Measurements from ENCODE around the gene KCNA1.

The KCNA1 gene

DNA sequence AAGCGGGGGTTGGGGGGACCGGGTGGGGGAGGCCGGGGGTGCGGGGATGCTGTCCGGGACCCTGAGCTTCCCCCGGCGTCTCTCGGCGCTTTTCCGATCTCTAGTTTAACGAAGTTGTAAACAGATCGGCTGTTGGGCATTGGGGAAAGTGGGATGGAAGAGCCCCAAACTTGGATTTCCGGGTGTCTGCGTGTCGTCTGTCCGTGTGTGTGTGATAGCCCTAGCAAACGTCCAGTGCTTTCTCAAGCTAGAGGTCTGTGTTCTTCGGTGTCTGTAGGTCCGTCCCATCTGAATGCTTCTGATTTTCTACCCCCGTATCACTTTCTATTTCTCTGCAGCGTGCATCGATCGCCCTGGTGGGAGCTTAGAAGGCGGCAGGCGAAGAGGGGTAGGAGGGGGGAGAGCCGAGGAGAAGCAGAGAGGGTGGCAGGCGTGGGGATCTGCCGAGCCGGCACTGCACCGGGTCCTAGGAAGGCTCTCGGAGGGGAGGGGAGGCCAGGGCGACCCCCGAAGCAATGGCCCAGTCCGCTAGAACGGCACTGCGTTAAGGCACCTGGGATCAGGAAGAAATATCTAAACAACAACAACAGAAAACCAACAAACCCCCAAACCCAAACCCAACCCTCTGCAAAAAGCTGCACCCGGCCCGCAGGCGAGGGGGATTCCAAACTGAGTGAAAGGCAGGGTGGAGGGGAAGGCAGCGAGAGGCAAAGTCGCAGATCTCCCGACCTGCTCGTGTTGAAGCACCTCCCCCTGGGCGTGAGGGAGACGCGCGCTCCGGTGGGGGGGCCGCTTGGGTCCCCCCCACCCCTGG lies 1.0 kb downstream of the KCNA1 start:
- DNase-seq (ENCODE audit: low spot score), result no peak

DNA sequence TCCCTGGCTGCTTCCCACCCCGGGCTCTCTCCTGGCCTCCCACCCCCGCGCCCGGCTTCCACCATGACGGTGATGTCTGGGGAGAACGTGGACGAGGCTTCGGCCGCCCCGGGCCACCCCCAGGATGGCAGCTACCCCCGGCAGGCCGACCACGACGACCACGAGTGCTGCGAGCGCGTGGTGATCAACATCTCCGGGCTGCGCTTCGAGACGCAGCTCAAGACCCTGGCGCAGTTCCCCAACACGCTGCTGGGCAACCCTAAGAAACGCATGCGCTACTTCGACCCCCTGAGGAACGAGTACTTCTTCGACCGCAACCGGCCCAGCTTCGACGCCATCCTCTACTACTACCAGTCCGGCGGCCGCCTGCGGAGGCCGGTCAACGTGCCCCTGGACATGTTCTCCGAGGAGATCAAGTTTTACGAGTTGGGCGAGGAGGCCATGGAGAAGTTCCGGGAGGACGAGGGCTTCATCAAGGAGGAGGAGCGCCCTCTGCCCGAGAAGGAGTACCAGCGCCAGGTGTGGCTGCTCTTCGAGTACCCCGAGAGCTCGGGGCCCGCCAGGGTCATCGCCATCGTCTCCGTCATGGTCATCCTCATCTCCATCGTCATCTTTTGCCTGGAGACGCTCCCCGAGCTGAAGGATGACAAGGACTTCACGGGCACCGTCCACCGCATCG lies 1.8 kb downstream of the KCNA1 start:
- DNase-seq (ENCODE audit: low spot score), result no peak

DNA sequence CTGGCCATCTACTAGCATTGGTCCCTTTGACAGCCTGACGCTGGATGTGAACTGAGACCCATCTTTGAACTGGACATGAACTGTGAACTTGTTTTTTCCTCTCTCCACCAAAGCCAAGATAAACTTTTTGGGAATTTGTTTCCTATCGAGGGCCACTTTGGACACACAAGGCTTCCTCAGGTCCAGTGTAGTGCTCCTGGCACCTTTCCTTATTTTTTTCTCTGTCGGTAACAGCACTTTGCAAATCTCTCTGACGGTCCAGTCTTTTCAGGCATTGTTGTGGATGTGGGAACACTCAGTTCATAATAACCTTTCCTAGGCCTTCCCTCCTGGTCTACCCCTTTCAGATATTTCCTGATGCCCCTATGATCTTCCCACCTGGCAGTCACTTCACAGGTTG lies 5.0 kb downstream of the KCNA1 start:
- no peak for DNase-seq (ENCODE audit: low spot score)

- DNase-seq (ENCODE audit: low spot score), result no peak
Measured at GRCh38 chr12:4915752-4916151, 6.0 kb downstream of the KCNA1 start.

DNA sequence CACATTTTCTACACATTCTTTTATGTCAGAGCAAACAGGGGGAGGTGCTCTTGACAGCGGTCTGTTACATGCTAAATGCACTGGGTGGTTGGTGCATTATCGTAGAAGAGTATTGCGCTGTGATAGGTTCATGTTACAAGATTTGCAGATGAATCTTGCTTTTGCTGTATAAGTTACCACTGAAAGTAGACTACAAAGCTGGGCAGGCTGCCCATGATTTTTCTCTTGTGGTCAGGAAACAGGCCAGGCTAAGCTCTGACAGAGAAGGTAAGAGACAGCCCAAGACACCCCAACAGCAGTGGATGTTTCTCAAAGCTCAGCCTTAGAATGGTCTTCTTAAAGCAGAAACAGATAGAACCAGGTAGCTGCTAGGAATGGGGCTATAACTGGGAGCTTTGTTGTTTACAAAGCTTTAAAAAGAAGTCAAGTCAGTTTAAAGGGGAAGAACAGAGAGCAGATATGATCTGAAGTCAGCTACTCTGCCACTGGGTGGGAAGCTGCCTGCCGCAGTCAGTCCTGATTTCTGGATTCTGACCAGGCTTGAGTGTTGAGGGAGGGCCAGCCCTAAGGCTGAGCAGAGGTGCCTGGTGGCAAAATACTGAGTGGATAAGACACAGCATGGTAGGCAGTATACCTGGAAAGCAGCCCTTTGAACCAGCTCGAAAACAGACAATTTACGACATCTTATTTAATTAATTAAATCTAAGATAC lies 9.4 kb downstream of the KCNA1 start:
- DNase-seq (ENCODE audit: low spot score), result no peak

DNA sequence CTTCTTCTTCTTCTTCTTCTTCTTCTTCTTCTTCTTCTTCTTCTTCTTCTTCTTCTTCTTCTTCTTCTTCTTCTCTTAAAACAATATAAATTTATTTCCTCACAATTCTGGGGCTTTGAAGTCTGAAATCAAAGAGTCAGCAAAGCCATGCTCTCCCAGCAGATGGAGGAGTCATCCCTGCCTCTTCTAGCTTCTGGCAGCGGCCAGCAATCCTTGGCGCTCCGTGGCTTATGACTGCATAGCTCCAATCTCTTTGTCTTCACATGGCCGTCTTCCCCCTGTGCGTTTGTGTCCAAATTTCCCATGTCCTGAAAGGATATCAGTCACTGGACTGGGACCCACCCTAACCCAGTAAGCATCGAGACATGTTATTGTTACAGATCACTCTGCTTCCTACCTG lies 22.9 kb downstream of the KCNA1 start:
- DNase-seq (ENCODE audit: low spot score), result no peak

DNA sequence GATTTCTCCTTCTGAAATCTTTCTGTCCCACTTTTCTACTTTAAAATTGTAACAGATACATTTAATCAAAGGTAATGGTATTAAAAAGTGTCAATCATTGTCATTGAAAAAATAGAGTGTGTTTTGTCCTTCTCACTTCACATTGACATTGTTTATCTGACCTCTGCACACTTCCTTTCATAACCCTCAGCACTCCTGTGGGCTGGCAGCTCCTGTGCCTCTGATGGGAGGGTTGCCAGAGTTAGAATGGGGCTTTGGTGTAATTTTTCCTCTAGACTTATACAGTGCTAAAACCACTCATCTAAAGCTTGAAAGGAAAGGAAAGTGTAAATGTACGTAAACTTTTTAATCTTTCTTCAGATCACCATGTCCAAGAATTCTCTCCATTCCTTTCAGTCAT lies 23.7 kb downstream of the KCNA1 start:
- DNase-seq (ENCODE audit: low spot score), result no peak

DNA sequence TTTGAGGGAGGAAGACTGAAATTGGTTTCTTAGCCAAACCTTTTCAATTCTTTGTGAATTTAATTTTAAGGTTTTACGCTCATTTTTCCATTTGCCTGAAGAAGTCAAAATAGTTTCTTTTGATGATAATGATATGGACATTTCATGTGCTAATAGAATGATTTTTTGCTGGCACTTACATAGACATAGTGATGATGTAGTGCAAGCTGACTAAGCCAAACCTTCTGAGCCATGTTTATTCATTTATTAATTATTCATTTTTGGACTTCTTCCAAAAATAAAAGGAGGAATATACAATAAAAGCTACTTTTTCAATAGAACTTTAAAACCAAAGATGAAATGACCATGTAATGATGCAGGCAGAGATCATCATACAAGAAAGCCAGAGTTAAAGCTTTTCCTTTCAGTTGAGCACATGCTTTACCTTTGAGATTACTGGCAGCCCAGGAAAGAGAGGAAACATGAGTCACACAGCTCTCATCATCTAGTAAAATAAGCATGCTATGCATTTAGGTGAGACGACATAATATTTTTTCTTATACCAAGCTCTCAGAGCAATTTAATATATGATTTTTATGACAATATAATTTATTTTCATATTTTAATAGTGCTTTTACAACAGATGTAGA lies 24.8 kb downstream of the KCNA1 start:
- DNase-seq (ENCODE audit: low spot score), result no peak

- no peak for DNase-seq (ENCODE audit: low spot score)
Measured at GRCh38 chr12:4938900-4939299, 29.2 kb downstream of the KCNA1 start.

DNA sequence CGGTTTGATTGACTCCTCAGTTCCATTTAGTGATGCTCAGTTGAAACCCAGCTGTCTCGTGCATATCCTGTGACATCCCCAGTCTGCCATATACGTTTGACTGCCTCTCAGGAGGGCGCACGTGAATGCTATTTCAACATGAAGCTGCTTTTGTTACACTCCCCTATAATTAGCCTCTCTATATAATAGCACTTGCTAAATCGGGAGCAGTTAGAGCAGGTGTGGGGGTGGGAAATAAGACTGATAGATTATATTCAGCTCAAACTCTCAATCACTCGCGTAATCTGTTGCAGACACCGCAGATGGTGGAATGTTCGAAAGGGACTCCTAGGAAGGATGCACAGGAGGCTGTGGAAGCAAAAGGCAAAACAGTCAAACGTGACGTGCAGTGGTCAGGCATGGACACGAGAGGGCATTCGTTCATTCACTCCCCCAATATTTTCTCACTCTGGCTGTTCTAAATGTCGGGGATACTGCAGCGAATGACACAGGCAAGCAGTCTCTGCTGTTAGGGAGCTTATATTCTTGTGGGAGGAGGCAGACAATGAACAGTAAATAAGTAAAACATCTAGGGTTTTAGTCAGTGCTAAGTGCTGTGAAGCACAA lies 29.8 kb downstream of the KCNA1 start:
- DNase-seq (ENCODE audit: low spot score), result no peak

GRCh38 chr12:4943067-4943937 lies 33.6 kb downstream of the KCNA1 start:
- DNase-seq (ENCODE audit: low spot score), result no peak

DNA sequence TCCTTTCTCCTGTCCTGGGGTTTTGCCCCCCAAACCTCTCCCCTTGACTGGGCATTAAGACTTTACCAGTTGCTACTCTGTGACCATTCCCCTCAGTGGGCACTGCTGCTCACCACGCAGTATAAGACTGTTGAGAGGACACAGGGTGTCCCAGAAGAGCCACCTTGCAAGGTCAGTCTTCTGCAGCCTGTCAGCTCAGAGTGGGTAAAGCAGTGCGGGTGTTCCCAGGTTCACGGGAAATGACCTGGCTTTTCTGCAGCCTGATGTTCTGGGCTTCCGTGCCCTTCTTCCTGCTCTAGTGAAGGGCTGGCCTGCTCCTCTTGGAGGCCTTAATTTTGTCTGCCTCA lies 34.2 kb downstream of the KCNA1 start:
- DNase-seq (ENCODE audit: low spot score), result no peak

- DNase-seq (ENCODE audit: low spot score), result no peak
Measured at GRCh38 chr12:4947253-4947652, 37.5 kb downstream of the KCNA1 start.

- DNase-seq (ENCODE audit: low spot score), result no peak
Measured at GRCh38 chr12:4951083-4951482, 41.4 kb downstream of the KCNA1 start.

DNA sequence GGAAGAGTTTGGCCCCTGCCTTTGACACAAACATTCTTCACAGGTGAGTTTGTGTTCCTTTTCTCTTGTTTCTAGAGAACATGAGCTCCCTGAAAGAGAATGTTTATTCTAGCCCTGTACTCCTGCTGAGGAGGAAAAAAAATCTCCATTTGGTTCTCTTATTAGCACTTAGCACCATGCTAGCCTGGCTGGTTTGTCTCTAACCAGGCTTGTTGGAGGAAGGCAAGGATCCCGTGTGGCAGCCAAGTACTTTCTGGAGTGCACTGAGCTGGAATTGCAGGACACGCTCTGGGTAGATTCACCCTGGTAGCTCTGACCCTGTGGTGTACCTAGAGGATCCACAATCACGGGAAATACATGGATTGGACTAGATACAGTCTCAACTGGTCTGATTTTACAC lies 41.9 kb downstream of the KCNA1 start:
- no peak for DNase-seq (ENCODE audit: low spot score)

DNA sequence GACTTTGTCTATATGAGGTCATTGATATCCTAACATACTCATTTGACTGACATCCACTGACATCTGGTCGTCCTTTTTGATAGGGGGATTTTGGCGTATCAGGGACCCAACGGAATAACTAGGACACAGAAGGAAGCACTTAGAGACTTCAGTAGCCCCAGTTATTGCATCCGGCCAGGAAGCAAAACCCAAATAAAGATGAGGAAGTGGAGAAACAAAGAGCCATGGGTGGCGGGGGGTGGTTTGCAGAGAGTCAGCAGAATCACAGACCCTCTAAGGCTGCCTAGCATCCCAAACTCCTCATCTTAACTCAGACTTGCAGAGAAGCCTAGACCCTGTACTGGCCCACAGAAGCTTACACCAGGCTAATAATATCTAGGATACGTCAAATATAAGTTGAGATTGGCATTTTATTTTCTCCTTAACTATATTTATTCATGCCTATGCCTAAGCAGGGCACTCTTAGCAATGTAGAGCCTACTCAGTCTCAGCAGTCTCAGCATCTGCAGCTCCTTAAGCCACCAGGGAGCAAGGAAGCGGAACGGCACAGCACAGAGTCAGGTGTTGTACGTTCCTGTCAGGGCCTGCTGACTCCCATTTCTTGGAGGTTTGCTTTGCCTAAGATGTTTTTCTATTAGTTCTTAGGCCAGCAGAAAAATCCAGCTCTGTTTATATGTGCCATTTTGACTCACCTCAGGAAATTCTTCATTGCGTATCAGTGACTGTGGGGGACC lies 45.1 kb downstream of the KCNA1 start:
- DNase-seq (ENCODE audit: low spot score), result no peak

DNA sequence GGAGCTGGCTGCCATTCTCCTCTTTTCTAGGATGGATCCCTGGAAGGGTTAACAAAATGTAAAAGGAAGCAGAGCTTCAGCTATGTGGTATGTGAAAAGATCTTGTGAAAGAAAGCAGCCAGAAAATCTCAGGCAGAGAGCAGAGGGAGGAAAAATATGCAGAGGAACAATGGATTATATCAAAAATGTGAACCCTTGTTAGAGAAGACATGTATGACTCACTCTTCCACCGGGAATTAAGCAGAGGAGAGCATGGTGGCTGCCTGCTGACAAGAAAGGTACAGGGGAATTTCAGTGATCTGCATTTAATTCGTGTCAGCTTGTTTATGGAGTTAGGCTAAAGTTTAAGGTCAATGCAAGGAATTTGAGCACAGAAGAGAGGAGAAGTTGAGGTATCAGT lies 46.3 kb downstream of the KCNA1 start:
- DNase-seq (ENCODE audit: low spot score), result no peak

DNA sequence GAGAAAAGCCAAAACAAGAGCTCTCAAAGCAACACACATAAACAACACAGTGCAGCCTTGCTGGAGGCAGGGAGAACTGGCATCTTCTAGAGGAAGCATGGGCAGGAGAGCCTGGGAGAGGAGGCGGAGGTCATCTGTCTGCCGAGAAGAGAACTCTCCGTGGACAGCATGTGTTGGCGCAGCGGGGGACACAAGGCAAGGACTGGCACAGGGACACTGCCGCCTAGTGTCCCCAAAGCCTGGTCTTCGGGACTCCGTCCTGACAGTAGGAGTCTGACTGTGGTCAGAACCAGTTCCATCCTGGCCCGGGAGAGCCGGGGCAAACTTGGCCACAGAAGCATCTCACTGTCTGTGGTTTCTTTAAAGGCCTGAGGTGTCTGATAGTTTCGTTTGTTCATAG lies 47.3 kb downstream of the KCNA1 start:
- no peak for DNase-seq (ENCODE audit: low spot score)

DNA sequence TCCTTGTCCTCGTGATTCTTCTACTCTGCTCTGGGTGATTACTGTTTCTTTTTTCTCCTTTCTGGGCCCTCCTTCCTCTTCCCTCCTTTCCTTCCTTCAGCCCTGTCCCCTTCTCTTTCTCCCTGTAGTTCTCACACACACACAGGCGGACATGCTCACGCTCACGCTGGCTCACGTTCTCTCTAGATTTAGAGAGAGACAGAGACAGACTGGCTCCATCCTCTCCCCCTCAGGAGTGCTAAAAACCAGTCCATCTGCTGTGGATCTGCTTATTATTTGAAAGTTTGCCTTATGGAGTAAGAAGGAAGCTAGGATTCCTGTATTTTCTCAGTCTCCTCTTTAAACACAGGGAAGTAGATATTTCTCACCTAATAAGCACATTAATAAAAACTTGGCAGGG lies 48.1 kb downstream of the KCNA1 start:
- DNase-seq (ENCODE audit: low spot score), result no peak

DNA sequence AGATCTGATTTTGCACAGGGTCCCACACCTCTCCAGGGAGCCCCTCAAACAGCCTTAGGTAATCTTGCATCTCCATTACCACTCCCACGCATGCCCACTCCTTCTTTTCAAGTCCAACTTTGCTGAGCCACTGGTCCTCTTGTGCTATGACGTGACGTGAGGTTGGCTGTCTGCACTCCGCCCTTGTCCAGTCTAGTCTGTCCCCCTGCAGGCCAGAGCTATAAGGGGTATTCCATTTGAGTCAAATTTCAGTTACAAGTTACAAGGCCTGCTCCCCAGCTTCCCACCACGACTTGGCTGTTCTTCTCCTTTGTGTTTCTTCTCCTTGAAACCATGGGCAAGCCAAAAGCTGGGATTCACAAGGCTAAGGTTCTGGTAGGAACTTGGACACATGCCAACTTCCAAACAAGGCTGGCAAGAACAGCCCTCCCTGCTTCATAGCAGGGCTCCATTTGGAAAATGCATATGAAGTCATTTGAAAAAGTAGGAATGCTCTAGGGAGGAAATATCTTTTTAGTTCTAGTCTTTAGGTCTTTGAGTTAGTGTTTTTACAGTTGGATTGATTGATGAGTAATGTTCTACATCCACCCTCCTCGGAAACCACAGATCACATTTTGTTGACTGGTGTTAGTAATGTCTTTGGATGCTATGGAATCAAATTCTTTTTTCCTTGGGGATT lies 49.1 kb downstream of the KCNA1 start:
- DNase-seq (ENCODE audit: low spot score), result no peak
